Stimulated activated CD8-positive, alpha-beta memory T cell treated with anti-CD3 and anti-CD28 coated beads, Interleukin-7, amount 100 ng/mL, for 48 hours (primary cell): ENCODE data around the gene HMG20B.
"Not testable (repeated sequence)": the region's sequence is repeated elsewhere in the genome, so short reads cannot be mapped to it uniquely, and the experiment has no call there.

Source experiments
- DNase-seq, 2 donors: peaks; one replicate each; pipeline ENCODE4 v3.0.0-alpha.2; 2020; ENCODE audit warnings: low read depth in 1 of 2; ENCODE audit errors: extremely low read depth in 1 of 2

Gene HMG20B

GRCh38 chr19:3572855-3573161 is at the start of gene HMG20B:
TSS of gene HMG20B (plus strand) at chr19:3572944. CDS start at chr19:3573310, 366 bp downstream.
- DNase-seq = no peak

DNA sequence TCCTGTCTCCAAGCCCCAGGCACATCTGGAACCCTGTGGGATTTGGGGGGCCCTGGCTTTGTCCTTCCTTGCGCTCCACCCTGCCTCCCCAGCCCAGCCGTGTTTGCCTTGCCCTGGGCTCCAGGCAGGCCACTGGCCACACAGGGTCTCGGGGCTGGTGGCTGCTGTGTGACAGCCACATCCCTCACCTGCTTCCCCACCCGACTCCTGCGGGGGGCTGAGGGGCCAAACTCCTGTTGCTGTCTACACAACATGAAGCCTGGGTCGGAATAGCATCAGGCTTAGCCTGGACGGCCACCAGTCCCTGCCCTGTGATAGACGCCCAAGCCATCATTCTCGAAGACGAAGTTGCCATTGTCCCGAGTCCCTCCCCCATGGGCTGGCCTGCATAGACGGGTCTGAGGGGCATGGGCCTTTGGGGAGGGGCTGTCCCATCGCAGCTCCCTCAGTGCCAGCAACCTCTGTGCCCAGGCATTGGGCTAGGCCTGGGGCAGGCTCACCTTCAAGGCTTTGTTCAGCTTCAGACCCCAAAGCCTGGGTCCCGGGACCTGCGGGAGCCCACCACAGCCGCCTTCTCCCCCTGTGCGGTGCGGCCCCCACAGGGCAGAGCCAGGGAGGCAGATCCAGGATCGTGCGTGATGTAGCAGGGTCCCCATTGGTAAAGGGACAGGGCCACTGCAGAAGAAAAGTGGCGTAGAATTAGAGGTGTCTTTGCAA is 49.2 kb upstream of the HMG20B start:
- no peak for DNase-seq

DNA sequence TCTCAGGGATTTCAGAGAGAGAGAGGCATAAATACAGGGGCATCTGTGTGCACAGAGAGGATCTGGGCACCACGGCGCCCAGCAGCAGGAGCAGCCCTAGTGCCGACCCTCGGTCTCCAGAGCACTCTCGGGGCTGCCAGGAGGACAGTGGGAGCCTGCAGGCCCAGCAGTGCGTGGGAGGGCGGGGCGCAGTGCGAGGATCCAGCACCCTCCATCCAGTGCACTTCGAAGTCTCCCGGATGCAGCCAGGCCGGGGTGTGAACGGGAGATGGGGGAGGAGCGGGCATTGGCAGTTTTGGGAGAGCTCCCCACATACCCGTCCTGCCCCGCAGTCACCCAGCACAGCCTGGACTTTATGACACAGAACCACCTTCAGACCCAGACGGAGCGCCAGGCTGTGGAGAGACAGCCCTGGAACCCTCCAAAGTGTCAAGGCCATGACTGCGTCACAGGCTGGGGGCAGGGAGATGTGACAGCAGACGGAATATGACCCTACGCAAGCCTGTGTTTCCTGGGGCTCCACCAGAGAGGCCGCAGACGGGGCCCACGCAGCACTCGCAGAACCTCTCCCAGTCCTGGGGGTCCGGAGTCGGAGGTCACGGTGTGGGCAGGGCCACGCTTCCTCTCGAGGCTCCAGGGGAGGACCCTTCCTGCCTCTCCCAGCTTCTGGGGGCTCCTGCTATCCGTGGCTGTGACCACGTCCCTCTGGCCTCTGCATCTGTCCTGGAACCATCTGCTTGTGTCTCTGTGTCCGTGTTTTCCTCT is 48.5 kb upstream of the HMG20B start:
- DNase-seq = no peak

DNA sequence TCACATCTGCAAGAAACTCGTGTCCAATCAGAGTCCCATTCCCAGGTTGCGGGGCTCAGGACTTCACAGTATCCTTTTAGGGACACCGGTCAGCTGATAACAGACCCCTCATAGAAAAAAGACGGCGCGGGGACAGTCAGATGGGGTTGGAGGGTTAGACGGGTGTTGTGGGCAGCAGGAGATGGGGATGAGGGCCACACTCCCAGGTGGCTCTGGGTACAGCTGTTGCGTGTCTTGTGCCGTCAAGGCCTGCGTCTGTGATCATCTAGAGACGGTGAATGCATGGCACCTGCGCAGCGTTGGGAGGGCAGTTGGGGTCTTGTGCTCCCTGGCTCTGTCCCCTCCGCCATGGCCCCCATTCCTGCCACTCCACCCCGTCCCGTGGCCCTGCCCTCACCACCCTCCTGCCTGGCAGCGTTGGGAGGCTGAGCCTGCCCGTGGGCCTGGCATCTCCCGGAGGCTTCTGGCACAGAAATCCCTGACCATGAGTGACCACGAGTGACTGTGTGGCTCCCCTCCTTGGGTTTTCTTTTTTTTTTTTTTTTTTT is 47.8 kb upstream of the HMG20B start:
- no peak for DNase-seq

DNA sequence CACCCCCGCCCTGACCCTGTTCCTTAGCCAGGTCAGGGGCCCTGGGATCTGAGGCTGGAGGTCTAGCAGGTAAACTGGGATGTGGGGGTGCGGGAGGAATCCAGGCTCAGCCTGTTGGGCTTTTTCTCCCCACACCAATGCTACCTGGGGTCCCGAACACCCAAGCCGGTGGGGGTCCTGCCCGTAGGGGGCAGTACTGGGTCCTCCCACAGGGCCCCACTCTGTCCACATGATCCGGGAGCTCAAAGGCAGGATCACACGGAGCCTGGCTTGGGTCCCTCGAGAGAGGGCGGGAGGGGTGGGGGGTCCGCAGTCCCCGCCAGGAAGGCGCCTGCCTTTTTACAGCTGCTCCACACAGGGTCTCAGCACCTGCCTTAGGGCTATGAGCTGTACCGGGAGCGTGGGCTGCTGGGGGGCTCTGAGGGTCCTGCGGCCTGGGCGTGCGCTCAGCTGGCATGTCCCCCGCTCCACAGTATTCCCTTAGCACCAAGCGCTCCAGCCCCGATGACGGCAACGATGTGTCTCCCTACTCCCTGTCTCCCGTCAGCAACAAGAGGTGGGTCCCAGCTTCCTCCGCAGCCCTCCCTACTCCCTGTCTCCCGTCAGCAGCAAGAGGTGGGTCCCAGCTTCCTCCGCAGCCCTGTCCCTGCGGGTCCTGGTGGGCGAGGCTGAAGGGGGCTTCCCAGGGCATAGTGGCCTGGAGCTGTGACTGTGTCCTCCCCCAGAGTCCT is 46.1 kb upstream of the HMG20B start:
- no peak for DNase-seq

- no peak for DNase-seq
These were observed 45.4 kb upstream of the HMG20B start for GRCh38 chr19:3527238-3527910.

GRCh38 chr19:3528080-3528479 is 44.7 kb upstream of the HMG20B start:
- DNase-seq = no peak

DNA sequence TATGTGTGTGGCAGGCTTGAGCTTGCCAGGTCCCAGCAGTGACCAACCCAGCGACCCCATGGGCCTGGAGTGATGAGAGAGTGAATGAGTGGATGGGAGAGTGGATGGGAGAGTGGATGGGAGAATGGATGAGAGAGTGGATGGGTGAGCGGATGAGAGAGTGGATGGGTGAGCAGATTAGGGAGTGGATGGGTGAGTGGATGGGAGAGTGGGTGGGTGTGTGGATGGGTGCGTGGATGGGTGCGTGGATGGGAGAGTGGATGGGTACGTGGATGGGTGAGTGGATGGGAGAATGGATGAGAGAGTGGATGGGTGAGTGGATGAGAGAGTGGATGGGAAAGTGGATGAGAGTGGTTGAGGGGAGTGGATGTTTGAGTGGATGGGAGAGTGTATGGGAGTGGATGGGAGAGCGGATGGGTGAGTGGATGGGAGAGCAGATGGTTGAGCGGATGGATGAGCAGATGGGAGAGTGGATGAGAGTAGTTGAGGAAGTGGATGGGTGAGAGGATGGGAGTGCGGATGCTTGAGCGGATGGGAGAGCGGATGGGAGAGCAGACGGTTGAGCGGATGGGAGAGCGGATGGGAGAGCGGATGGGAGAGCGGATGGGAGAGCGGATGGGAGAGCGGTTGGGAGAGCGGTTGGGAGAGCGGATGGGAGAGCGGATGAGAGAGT is 44.1 kb upstream of the HMG20B start:
- DNase-seq = no peak

- DNase-seq = not testable (repeated sequence)
These were observed 43.4 kb upstream of the HMG20B start for GRCh38 chr19:3529299-3529698.

- no peak for DNase-seq
These were observed 42.4 kb upstream of the HMG20B start for GRCh38 chr19:3530389-3530788.

DNA sequence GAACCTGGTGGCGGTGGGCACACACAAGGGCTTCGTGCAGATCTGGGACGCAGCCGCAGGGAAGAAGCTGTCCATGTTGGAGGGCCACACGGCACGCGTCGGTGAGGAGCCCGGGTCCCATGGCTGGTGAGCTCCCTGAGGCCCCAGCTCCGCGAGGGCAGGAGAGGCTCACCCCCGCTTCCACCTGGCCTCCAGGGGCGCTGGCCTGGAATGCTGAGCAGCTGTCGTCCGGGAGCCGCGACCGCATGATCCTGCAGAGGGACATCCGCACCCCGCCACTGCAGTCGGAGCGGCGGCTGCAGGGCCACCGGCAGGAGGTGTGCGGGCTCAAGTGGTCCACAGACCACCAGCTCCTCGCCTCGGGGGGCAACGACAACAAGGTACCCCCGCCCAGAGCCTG is 41.0 kb upstream of the HMG20B start:
- no peak for DNase-seq

GRCh38 chr19:3532154-3532786 is 40.5 kb upstream of the HMG20B start:
- no peak for DNase-seq

DNA sequence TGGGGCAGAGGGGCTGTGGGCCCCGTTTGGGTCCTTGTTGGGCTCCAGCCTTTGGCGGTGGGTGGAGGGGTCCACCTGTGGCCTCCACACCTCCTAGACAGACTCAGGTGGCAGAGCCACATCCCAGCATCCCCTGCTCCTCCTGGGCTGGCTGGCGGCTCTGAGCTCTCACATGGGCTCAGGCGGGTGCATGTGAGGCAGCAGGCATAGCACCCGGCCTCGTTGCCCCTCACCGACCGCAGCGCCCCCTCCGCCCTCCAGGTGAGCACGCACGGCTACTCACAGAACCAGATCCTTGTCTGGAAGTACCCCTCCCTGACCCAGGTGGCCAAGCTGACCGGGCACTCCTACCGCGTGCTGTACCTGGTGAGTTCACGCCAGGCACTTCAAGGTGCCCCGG is 39.7 kb upstream of the HMG20B start:
- no peak for DNase-seq

DNA sequence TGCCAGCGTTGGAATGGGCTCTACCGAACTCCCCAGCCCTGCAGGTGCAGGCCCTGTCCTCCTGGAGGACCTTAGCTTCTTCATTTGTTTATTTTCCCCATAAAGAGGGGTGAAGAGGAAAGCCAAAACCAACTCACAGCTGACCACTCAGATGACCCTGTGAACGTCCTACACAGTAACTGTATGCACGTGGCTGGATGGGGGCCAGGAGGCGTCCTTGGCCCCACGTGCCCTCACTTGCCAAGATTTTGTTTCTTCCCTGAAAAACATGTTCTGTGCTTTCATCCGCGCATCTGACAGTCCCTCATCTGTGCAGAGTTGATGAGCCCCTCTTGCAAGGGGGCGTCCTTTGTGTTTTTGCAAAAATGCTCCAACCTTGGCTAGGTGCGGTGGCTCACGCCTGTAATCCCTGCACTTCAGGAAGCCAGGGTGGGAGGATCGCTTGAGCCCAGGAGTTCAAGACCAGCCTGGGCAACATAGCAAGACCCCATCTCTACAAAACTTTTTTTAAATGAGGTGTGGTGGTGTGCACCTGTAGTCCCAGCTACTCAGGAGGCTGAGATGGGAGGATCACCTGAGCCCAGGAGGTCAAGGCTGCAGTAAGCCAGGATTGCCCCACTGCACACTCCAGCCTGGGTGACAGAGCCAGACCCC is 39.1 kb upstream of the HMG20B start:
- DNase-seq = no peak

DNA sequence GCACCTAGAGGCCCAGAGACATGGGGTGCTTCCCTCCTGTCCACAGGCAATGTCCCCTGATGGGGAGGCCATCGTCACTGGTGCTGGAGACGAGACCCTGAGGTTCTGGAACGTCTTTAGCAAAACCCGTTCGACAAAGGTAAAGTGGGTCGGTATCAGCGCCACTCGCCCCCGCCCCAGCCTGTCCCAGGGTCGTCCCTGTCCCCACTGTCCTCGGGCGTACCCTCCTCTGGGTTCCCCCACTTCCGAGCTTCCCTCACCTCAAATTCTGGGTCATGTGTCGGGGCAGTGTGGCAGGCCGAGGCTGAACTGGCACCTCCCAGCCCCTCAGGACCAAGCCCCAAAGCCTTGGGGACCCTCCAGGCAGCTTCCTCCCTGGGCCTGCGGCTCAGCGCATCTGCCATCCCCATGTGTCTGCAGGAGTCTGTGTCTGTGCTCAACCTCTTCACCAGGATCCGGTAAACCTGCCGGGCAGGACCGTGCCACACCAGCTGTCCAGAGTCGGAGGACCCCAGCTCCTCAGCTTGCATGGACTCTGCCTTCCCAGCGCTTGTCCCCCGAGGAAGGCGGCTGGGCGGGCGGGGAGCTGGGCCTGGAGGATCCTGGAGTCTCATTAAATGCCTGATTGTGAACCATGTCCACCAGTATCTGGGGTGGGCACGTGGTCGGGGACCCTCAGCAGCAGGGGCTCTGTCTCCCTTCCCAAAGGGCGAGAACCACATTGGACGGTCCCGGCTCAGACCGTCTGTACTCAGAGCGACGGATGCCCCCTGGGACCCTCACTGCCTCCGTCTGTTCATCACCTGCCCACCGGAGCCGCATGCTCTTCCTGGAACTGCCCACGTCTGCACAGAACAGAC is 38.1 kb upstream of the HMG20B start:
- DNase-seq = no peak

DNA sequence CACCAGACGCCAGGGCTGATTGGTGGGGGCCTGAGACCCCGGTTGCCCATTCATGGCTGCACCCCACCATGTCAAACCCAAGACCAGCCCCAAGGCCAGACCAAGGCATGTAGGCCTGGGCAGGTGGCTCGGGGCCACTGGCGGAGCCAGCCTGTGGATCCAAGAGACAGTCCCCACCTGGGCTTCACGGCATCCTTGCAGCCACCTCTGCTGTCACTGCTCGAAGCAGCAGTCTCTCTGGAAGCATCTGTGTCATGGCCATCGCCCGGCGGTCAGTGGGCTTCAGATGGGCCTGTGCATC is 37.6 kb upstream of the HMG20B start:
- DNase-seq = no peak

DNA sequence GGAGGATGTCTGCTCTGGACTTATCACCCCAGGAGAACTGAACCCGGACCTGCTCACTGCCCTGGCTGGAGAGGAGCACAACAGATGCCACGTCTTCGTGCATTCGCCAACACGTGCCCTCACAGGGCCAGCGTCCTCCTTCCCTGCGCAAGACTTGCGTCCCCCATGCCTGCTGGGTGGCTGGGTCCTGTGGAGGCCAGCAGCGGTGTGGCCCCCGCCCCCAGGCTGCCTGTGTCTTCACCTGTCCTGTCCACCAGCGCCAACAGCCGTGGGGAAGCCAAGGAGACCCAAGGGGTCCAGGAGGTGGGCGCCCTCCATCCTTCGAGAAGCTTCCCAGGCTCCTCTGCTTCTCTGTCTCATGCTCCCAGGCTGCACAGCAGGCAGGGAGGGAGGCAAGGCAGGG is 37.2 kb upstream of the HMG20B start:
- DNase-seq = no peak

DNA sequence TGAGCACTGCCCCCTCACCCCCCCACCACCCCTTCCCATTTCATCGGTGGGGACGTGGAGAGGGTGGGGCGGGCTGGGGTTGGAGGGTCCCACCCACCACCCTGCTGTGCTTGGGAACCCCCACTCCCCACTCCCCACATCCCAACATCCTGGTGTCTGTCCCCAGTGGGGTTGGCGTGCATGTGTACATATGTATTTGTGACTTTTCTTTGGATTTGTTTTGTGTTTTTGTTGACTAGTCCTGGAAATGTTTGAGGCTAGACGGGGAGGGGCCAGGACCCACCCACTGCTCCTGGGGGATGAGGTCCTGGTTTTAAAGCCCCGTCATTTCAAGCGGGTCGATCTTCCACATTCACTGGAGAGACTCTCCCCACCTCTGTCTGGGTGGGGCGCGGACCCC is 36.8 kb upstream of the HMG20B start:
- no peak for DNase-seq
